ENCODE results near the gene ADISSP. TPM values are rescaled to one million over a fixed set of nuclear protein-coding genes. Genes with fewer than 3 reads are reported as not detected.
A peak's percentile ranks its signal among the peaks of the same experiment; 100 is the strongest.

ADISSP gene
- total RNA-seq, 2 donors from 2014 or later: 7.8 to 20.4 TPM

- Histone ChIP-seq H3K4me3 (no peak overlapping the region), H3K27ac (peak overlapping the region in 1 of 2 donors; percentile 2), H3K9me3 (no peaks in the 10 kb centered on the region), H3K4me1 (ENCODE audit: control insufficient read depth in 1 of 2, low read depth in 2 of 2) (peaks cover 4 to 12% of the 10 kb centered on the region in 2 donors), H3K36me3 (no peaks in the 10 kb centered on the region), H3K27me3 (replicated peaks; ENCODE audit: insufficient read depth) (no peaks in the 10 kb centered on the region)
- ATAC-seq (ENCODE audit: insufficient number of reproducible peaks, low FRiP score, low read depth) (no peak), DNase-seq (ENCODE audit: low spot score) (no peak)
- no peak for TF ChIP-seq CTCF (IDR thresholded peaks at IDR 0.05)
These were observed 61.4 kb downstream of the ADISSP start for GRCh38 chr20:3705970-3706739.

DNA sequence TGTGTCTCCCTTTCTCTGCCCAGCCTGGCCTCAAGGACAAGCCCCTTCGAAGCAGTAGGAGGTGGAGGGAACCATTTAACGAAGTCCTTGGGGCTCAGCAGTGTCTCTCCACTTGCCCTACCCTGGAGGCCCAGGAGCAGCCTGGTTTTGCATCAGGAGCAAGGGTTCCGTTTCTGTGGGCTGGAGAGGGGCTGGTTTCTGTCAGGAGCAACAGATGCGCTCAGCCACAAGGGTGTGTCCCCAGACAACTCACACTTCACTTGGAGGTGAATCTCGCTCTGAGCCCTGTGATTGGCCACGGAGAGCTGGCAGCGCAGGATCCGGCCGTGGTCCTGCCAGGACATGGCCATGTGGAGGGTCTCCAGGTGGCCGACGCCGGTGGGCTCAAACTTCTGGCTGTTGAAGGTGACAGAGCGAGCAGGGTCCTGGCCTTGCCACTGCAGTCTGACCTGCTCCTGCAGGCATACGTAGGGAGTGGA, 62.0 kb downstream of the ADISSP start:
- Histone ChIP-seq H3K27ac (no peak overlapping the region), H3K36me3 (no peaks in the 10 kb centered on the region), H3K9me3 (no peaks in the 10 kb centered on the region), H3K4me3 (no peak overlapping the region), H3K4me1 (ENCODE audit: control insufficient read depth in 1 of 2, low read depth in 2 of 2) (peaks cover under 1 to 12% of the 10 kb centered on the region in 2 donors), H3K27me3 (replicated peaks; ENCODE audit: insufficient read depth) (no peaks in the 10 kb centered on the region)
- ATAC-seq (ENCODE audit: insufficient number of reproducible peaks, low FRiP score, low read depth): no peak
- no peak for DNase-seq (ENCODE audit: low spot score)
- no peak for TF ChIP-seq CTCF (IDR thresholded peaks at IDR 0.05)

DNA sequence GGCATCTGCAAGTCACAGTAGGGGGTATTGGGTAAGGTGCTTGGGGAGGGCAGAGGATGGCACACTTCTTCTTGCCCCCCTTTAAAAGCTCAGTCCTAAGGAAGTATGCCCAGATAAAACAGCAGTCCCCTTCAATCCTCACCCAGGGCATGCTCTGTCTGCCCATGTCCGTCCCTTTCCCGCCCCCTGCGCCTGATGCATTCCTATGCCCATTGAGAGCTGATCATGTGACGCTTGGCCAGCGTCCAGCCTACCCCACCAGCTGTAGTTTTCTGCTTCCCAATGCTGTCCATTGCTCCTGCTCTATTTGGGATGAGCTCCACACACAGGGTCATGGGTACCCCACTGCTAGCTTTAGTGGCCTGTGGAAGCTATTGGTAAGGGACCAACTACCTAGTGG, 63.5 kb downstream of the ADISSP start:
- Histone ChIP-seq H3K9me3 (no peaks in the 10 kb centered on the region), H3K36me3 (no peaks in the 10 kb centered on the region), H3K4me3 (no peak overlapping the region), H3K27ac (no peak overlapping the region), H3K4me1 (ENCODE audit: control insufficient read depth in 1 of 2, low read depth in 2 of 2) (peaks cover 0 to 12% of the 10 kb centered on the region in 2 donors), H3K27me3 (replicated peaks; ENCODE audit: insufficient read depth) (no peaks in the 10 kb centered on the region)
- ATAC-seq (ENCODE audit: insufficient number of reproducible peaks, low FRiP score, low read depth) (no peak), DNase-seq (ENCODE audit: low spot score) (no peak)
- no peak for TF ChIP-seq CTCF (IDR thresholded peaks at IDR 0.05)

Other genes with a start within 250 kb of the ADISSP start
- gene GFRA4, start 104.4 kb downstream of the ADISSP start, total RNA-seq: not detected
- gene ADAM33, start 85.7 kb downstream of the ADISSP start, total RNA-seq: 100 to 1,000 TPM; 113 to 177 TPM
- gene SIGLEC1, start 55.2 kb downstream of the ADISSP start, total RNA-seq: 10 to 100 TPM; 12.2 to 45.5 TPM
- 1 to 10 TPM; 4.6 to 6.5 TPM for gene HSPA12B, start 35.1 kb downstream of the ADISSP start, total RNA-seq
- under 1 TPM in 1 of 2 donors, not detected in 1; 0.27 TPM for gene SPEF1, start 13.7 kb upstream of the ADISSP start, total RNA-seq
- gene CENPB, start 19.0 kb upstream of the ADISSP start, total RNA-seq: 100 to 1,000 TPM in 1 of 2 donors, 10 to 100 TPM in 1; 97.2 to 114 TPM
- gene CDC25B, start 28.6 kb upstream of the ADISSP start, total RNA-seq: 10 to 100 TPM; 28.4 to 41.8 TPM
- gene AP5S1, start 52.8 kb upstream of the ADISSP start, total RNA-seq: 10 to 100 TPM; 12.3 to 18.0 TPM
- 10 to 100 TPM; 35.2 to 42.1 TPM for gene MAVS, start 79.1 kb upstream of the ADISSP start, total RNA-seq
- 100 to 1,000 TPM in 1 of 2 donors, 10 to 100 TPM in 1; 58.3 to 113 TPM for gene PANK2, start 121.6 kb upstream of the ADISSP start, total RNA-seq
- 10 to 100 TPM; 34.0 to 73.4 TPM for gene RNF24, start 247.8 kb upstream of the ADISSP start, total RNA-seq

Measured in thoracic aorta (tissue), 2 donors.